Embryonic facial prominence (tissue), 1 donor: ENCODE measurements around the gene FOXN1.

Experiments used
- DNase-seq: peaks from one replicate; pipeline ENCODE4 v3.0.0-alpha.2; 2016; ENCODE audit errors: extremely low spot score

The FOXN1 gene

GRCh38 chr17:28545787-28546415 lies 39.8 kb downstream of the FOXN1 start:
- DNase-seq, result no peak

- no peak for DNase-seq
These were observed 41.0 kb downstream of the FOXN1 start for GRCh38 chr17:28547096-28547622.

- DNase-seq, result no peak
These were observed 41.7 kb downstream of the FOXN1 start for GRCh38 chr17:28547623-28548416.

GRCh38 chr17:28548417-28549130 lies 42.4 kb downstream of the FOXN1 start:
- no peak for DNase-seq

GRCh38 chr17:28549236-28550132 lies 43.3 kb downstream of the FOXN1 start:
- DNase-seq, result no peak

- DNase-seq, result no peak
These were observed 44.7 kb downstream of the FOXN1 start for GRCh38 chr17:28550858-28551257.

- DNase-seq, result no peak
These were observed 45.5 kb downstream of the FOXN1 start for GRCh38 chr17:28551421-28552175.

- DNase-seq, result peak; percentile 18
These were observed 46.2 kb downstream of the FOXN1 start, which contains the start of gene UNC119 for GRCh38 chr17:28552176-28552999. TSS of gene UNC119 (minus strand) at chr17:28552624. CDS start at chr17:28552557, 67 bp downstream.

- no peak for DNase-seq
These were observed 46.9 kb downstream of the FOXN1 start for GRCh38 chr17:28553000-28553505.

- no peak for DNase-seq
These were observed 48.4 kb downstream of the FOXN1 start for GRCh38 chr17:28554565-28554964.

GRCh38 chr17:28555022-28555421 lies 48.9 kb downstream of the FOXN1 start:
- DNase-seq, result no peak

GRCh38 chr17:28563475-28563874 lies 57.3 kb downstream of the FOXN1 start:
- no peak for DNase-seq

GRCh38 chr17:28567604-28568003 lies 61.5 kb downstream of the FOXN1 start:
- no peak for DNase-seq

GRCh38 chr17:28569446-28569845 lies 63.3 kb downstream of the FOXN1 start:
- no peak for DNase-seq

- no peak for DNase-seq
These were observed 64.7 kb downstream of the FOXN1 start for GRCh38 chr17:28570716-28571360.

GRCh38 chr17:28571361-28572122 lies 65.4 kb downstream of the FOXN1 start, which contains the start of gene PIGS:
TSS of gene PIGS (minus strand) at chr17:28571524. CDS start at chr17:28571496, 28 bp downstream.
- peak; percentile 82 for DNase-seq

- no peak for DNase-seq
These were observed 66.3 kb downstream of the FOXN1 start for GRCh38 chr17:28572259-28573039.
